ENCODE measurements around the gene ADCY6. TPM values are rescaled to one million over a fixed set of nuclear protein-coding genes. Genes with fewer than 3 reads are reported as not detected.

Gene ADCY6
- total RNA-seq, 1 donor from 2014 or later = 52.1 TPM

DNA sequence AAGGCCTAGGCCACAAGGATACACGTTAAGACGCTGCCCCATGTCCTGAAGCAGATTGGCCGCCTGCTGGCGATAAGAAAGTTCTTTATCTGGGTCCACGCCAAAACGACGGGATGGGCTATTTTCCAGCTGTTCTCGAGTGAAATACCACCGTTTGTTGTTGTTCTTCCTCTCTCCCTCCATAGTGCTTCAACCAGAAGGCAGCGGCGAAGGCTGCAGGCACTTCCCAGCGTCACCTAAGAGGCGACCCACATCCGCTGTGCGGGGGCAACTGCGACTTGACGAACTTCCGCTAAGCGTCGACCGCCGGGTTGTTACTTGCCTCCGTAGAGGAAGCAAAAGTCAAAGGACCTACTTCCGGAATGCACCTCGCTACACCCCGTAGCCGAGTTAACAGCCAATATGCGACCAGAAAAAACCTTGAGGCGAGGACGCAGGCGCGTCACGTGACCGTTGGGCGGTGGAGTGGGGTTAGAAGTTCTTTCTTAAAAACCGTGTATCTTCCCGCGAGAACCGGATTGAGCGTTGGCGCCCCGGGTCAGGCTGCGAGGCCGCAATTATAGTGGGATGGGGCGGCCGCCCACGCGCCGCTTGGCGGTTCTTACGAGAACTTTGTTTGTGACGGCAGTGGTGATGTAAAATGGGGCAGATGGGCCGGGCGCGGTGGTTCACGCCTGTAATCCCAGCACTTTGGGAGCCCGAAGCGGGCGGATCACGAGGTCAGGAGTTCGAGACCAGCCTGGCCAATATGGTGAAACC, 72.2 kb downstream of the ADCY6 start, which contains the start of gene CCNT1:
Gene CCNT1 (minus strand): TSS at position 215 of the 759 bp plus-strand sequence. CDS start 32 bp downstream, at position 183.
- peak; percentile 99 for DNase-seq
- intact Hi-C loops (cut with DNase I) = no loop called here
- peak; percentile 98 for ATAC-seq (ENCODE audit: poor library complexity)

Small RNA genes within 50 kb of the gene (microRNA-seq; reads per million reads assigned to microRNA genes)
- not detected for gene MIR4701

Other genes with a start within 250 kb of the ADCY6 start
- gene LALBA, start 219.0 kb downstream of the ADCY6 start, total RNA-seq = not detected
- gene KANSL2, start 106.9 kb downstream of the ADCY6 start, total RNA-seq = 17.3 TPM
- gene CCNT1, start 72.4 kb downstream of the ADCY6 start, total RNA-seq = 17.5 TPM
- 5.9 TPM for gene CACNB3, start 29.4 kb upstream of the ADCY6 start, total RNA-seq
- 32.4 TPM for gene DDX23, start 63.1 kb upstream of the ADCY6 start, total RNA-seq
- 0.11 TPM for gene RND1, start 76.8 kb upstream of the ADCY6 start, total RNA-seq
- gene FKBP11, start 136.4 kb upstream of the ADCY6 start, total RNA-seq = 3.4 TPM
- 43.7 TPM for gene ARF3, start 168.4 kb upstream of the ADCY6 start, total RNA-seq
- gene WNT10B, start 182.6 kb upstream of the ADCY6 start, total RNA-seq = 0.40 TPM
- gene WNT1, start 189.2 kb upstream of the ADCY6 start, total RNA-seq = not detected
- gene DDN, start 210.3 kb upstream of the ADCY6 start, total RNA-seq = 0.78 TPM
- gene PRKAG1, start 229.7 kb upstream of the ADCY6 start, total RNA-seq = 92.8 TPM

All from Right ventricle myocardium superior (tissue), 1 donor.